ENCODE data around the gene PAK2. TPM values are rescaled to one million over a fixed set of nuclear protein-coding genes. Genes with fewer than 3 reads are reported as not detected.
"Not testable (repeated sequence)": the region's sequence is repeated elsewhere in the genome, so short reads cannot be mapped to it uniquely, and the experiment has no call there.

Gene PAK2
- total RNA-seq (2014; rRNA removed; shearing (Covaris generic)): 26.7 and 30.8 TPM in 2 replicates
- 37.5 and 49.8 TPM in 2 replicates for polyA plus RNA-seq (2015; cell fraction: cytosol; rRNA removed)
- polyA plus RNA-seq (2015; cell fraction: nucleus; rRNA removed): 11.7 and 12.2 TPM in 2 replicates

- in situ Hi-C loops (cut with HindIII; ENCODE audit: low pct_unique_long_range_greater_than_20kb, low sequenced_read_pairs): no loop called here
- DNase-seq (ENCODE audit: low read depth, low spot score): peak; percentile 90
Measured at GRCh38 chr3:196739671-196740480, at the start of gene PAK2. TSS of gene PAK2 (plus strand) at chr3:196739857. CDS start at chr3:196782647, 42,790 bp downstream.

DNA sequence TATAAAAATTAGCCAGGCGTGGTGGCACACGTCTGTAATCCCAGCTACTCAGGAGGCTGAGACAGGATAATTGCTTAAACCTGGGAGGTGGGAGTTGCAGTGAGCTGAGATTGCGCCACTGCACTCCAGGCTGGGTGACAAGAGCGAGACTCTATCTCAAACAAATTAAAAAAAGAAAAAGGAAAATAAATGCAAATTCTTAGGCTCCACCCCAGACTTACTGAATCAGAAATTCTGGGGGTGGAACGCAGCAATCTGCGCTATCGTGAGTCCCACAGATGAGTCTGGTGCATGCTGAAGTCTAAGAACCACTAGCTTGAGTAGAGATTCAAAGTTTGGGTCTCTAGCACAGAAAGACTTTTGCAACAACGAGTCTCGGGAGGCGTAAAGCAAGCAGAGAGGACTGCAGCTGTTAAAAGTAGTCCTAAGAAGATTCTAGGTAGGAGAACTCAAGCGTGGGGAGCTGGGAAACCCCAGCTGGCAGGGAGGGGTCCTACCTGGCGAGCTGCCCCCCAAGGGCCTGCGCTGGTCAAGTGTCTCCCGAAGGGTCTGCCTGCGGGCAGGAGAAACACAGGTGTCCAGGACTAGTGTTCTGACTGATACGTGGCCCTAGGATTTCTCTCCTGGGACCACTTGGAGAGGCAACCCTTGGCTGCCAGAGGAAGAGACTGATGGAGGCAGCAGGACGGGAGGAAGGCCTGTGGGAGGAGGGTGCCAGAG is 49.6 kb upstream of the PAK2 start:
- in situ Hi-C loops (cut with HindIII; ENCODE audit: low pct_unique_long_range_greater_than_20kb, low sequenced_read_pairs): no loop called here

GRCh38 chr3:196691386-196691785 is 48.3 kb upstream of the PAK2 start:
- no peak for DNase-seq (ENCODE audit: low read depth, low spot score)
- in situ Hi-C loops (cut with HindIII; ENCODE audit: low pct_unique_long_range_greater_than_20kb, low sequenced_read_pairs): no loop called here

More for the DNA sequence above, 49.6 kb upstream of the PAK2 start:
- no peak for DNase-seq (ENCODE audit: low read depth, low spot score)

- in situ Hi-C loops (cut with HindIII; ENCODE audit: low pct_unique_long_range_greater_than_20kb, low sequenced_read_pairs): no loop called here
- DNase-seq (ENCODE audit: low read depth, low spot score): peak; percentile 22
Measured at GRCh38 chr3:196694202-196694638, 45.4 kb upstream of the PAK2 start.

- in situ Hi-C loops (cut with HindIII; ENCODE audit: low pct_unique_long_range_greater_than_20kb, low sequenced_read_pairs): no loop called here
- no peak for DNase-seq (ENCODE audit: low read depth, low spot score)
Measured at GRCh38 chr3:196694941-196695848, 44.5 kb upstream of the PAK2 start.

DNA sequence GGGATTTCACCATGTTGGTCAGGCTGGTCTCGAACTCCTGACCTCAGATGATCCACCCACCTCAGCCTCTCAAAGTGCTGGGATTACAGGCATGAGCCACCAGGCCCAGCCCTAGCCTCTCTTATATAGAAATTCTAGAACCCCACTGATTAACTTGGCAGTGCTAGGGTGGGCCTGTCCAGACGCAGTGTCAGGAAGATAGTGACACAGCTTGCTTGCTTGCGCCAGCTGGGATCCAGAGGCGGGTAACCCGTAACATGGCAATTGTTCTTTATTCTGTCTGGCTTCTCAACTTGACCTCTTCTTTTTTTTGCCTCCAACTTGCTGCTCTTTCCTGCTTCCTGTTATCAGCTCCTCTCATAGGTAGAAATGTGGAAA is 43.8 kb upstream of the PAK2 start:
- in situ Hi-C loops (cut with HindIII; ENCODE audit: low pct_unique_long_range_greater_than_20kb, low sequenced_read_pairs): no loop called here

GRCh38 chr3:196697270-196697669 is 42.4 kb upstream of the PAK2 start:
- in situ Hi-C loops (cut with HindIII; ENCODE audit: low pct_unique_long_range_greater_than_20kb, low sequenced_read_pairs): no loop called here
- no peak for DNase-seq (ENCODE audit: low read depth, low spot score)

More for the DNA sequence above, 43.8 kb upstream of the PAK2 start:
- no peak for DNase-seq (ENCODE audit: low read depth, low spot score)

DNA sequence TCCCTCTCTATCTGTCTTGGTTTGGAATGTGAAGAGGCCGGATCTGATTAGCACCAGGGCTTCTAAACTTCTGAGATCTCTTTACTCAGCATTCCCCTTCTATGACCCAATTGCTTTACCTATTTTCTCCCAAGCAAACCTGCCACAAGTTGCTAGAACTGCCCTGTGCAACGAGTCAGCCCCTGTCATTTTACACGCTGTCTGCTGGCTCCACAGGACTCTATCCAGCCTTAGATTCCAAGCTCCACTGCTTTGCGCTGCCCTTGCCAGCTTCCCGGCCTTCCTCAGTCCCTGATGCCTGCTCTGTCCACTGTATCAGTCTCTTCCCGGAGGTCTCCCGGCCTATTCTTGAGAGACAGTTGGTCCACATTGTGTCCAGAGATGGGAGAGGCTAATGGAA is 39.9 kb upstream of the PAK2 start:
- no peak for DNase-seq (ENCODE audit: low read depth, low spot score)
- in situ Hi-C loops (cut with HindIII; ENCODE audit: low pct_unique_long_range_greater_than_20kb, low sequenced_read_pairs): no loop called here

GRCh38 chr3:196700801-196701200 is 38.9 kb upstream of the PAK2 start:
- in situ Hi-C loops (cut with HindIII; ENCODE audit: low pct_unique_long_range_greater_than_20kb, low sequenced_read_pairs): no loop called here
- no peak for DNase-seq (ENCODE audit: low read depth, low spot score)

GRCh38 chr3:196706327-196706726 is 33.3 kb upstream of the PAK2 start:
- in situ Hi-C loops (cut with HindIII; ENCODE audit: low pct_unique_long_range_greater_than_20kb, low sequenced_read_pairs): no loop called here
- DNase-seq (ENCODE audit: low read depth, low spot score): peak; percentile 46

DNA sequence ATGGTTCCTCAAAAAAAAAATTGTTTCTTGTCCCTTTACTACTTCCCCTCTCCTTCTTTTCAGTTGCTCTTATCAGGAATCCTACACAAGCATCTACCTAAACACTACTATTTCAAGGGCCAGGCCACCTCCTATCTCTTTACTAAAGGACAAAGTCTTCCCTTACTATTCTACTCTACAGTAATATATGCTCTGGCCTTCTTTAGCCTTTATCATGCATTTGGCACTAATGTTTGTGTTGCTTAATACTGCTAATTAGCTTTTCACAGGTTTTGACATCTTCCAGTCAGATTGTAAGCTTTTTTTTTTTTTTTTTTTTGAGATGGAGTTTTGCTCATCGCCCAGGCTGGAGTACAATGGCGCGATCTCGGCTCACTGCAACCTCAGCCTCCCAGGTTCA is 32.9 kb upstream of the PAK2 start:
- in situ Hi-C loops (cut with HindIII; ENCODE audit: low pct_unique_long_range_greater_than_20kb, low sequenced_read_pairs): no loop called here
- no peak for DNase-seq (ENCODE audit: low read depth, low spot score)

- in situ Hi-C loops (cut with HindIII; ENCODE audit: low pct_unique_long_range_greater_than_20kb, low sequenced_read_pairs): no loop called here
- DNase-seq (ENCODE audit: low read depth, low spot score): no peak
Measured at GRCh38 chr3:196707566-196707965, 32.1 kb upstream of the PAK2 start.

GRCh38 chr3:196708467-196708866 is 31.2 kb upstream of the PAK2 start:
- in situ Hi-C loops (cut with HindIII; ENCODE audit: low pct_unique_long_range_greater_than_20kb, low sequenced_read_pairs): no loop called here
- no peak for DNase-seq (ENCODE audit: low read depth, low spot score)

- peak; percentile 80 for DNase-seq (ENCODE audit: low read depth, low spot score)
- in situ Hi-C loops (cut with HindIII; ENCODE audit: low pct_unique_long_range_greater_than_20kb, low sequenced_read_pairs): no loop called here
Measured at GRCh38 chr3:196711838-196712513, 27.7 kb upstream of the PAK2 start, which contains the start of the genes CEP19 and PIGX. TSS of gene CEP19 (minus strand) at chr3:196712250. CDS start at chr3:196708657, 3,593 bp downstream. TSS of gene PIGX (plus strand) at chr3:196712377.

- DNase-seq (ENCODE audit: low read depth, low spot score): peak; percentile 49
- in situ Hi-C loops (cut with HindIII; ENCODE audit: low pct_unique_long_range_greater_than_20kb, low sequenced_read_pairs): no loop called here
Measured at GRCh38 chr3:196712514-196713413, 26.9 kb upstream of the PAK2 start.

DNA sequence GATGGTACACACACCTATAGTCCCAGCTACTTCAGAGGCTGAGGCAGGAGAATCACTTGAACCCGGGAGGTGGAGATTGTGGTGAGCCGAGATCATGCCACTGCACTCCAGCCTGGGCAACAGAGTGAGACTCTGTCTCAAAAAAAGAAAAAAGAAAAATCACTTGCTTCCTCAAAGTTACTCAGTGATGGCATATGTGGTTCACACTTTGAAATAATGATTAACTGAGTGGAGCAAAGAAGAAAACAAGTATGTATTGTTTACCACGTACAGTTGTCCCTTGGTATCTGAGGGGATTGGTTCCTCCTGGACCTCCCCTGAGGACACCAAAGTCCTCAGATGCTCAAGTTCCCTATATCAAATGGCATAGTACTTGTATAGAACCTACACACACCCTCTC is 22.5 kb upstream of the PAK2 start:
- in situ Hi-C loops (cut with HindIII; ENCODE audit: low pct_unique_long_range_greater_than_20kb, low sequenced_read_pairs); DNase-seq (ENCODE audit: low read depth, low spot score): not testable (repeated sequence)

Measured in SK-MEL-5 (cell line).